GM21390 (cell line): ENCODE data around the gene FAM50A.

Experiments
- ATAC-seq: cut with Tn5 transposase; IDR thresholded peaks from one replicate; pipeline ENCODE4 v1.9.1; 2021; ENCODE audit not compliant: unreplicated experiment

The FAM50A gene

DNA sequence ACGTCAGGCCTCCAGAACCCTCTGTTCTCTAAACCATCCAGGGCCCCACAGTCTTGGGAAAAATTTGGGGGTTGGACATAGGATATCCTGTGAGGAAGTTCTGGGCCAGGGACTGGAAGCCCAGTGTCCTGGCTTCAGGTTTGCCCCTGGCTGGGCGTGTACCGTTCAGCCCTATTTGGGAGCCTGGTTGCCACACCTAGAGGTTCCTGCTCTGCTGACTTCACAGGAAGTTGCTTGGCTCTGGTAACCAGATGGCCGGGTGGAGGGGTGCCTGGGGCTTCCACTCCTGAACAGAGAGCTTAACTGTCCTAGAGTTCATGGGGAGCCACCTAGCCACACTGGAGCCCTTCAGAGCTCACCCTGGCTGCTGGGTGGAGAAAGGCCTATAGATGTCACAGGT lies 31.5 kb upstream of the FAM50A start:
- no peak for ATAC-seq

DNA sequence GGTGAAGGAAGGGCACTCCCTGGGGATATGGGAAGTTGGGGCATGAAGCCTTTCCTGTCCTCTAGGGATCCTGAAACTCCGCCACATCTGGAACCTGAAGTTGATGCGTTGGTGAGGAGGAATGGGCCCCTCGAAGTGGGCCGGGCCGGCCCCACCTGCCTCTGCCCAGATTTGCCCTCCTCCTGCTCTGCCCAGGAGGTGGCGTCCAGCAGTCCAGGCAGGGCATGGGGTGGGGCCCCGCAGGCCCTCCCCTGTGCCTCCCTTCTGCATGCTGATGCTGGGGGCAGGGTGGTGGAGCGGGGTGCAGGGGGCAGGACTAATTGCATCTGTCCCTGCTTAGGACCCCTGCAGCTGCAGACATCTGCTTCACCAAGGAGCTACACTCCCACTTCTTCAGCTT lies 30.8 kb upstream of the FAM50A start:
- ATAC-seq, result no peak

DNA sequence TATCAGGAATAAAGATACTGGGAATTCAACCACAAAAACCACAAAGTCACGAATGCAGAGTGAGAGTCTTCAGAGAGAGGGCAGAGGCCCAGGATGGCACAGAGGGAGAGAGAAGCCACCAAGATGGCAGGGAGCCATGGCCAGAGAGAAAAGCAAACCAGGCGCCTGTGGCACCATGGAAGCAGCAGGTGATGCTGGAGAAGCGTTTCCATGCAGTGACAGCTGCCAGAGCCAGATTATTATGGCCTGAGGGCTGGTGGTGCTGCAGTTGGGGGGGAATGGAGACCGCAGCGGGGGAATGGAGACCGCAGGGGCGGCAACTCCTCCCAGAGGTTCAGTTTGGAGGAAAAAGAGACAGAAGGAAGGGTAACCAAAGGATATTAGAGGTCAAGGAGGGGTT lies 26.8 kb upstream of the FAM50A start:
- no peak for ATAC-seq

DNA sequence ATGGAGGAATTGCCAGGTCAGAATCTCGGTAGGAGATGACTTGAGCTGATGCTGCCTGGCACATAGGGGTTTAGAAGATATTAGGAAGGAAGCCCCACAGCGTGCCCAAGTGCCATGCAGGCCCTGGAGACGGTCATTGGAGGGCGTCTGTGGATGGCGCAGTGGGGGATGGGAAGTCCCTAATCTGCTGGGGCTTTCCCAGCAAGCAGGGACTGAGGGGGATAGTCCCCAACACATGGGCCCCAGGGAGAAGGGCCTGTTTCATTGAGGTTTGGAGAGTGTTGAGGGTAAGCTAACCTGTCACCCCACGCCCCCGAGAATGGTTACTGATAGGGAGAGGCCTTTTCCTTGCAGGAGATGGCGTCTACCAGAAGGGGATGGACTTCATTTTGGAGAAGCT lies 24.8 kb upstream of the FAM50A start:
- no peak for ATAC-seq

DNA sequence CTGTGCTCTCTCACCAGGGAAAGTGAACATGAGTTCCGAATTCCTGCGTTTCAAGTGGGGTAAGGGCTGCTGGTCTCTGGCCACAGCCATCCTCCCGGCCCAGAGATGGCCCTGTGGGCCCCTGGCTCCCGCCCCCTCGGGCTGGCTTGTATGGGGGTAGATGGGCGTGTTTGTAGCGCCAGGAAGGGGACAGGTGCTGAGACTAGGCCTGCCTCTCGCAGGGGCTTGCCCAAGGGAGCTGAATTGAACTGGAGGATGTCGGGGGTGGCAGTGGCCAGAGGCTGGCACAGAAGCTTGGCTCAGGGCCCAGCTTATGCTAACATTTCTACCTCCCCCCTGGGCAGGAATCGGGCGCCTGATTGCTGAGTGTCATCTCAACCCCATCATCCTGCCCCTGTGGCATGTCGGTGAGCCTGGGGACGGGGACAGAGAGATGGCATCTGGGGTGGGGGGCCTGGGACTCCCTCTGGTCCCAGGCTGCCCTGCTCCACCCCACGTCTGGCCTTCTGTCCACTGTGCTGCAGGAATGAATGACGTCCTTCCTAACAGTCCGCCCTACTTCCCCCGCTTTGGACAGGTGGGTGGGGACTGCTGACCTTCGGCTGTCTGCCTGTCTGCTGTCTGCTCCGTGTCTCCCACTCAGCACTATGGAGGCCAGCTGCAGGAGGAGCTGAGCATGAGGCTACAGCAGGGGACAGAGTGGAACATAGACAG lies 24.1 kb upstream of the FAM50A start:
- no peak for ATAC-seq

DNA sequence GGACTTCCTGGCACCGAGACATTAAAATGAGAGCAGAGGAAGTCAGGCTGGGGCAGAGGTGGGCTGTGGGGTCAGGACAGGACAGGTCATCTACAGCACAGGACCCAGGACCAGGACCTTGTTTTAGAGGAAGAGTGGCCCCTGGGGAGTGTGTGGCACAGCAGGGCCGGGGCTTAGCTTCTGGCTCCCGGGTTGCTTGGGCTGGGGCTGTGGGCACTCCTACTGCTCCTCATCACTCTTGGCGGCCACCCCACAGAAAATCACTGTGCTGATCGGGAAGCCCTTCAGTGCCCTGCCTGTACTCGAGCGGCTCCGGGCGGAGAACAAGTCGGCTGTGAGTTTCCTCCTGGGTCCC lies 23.6 kb upstream of the FAM50A start:
- no peak for ATAC-seq

DNA sequence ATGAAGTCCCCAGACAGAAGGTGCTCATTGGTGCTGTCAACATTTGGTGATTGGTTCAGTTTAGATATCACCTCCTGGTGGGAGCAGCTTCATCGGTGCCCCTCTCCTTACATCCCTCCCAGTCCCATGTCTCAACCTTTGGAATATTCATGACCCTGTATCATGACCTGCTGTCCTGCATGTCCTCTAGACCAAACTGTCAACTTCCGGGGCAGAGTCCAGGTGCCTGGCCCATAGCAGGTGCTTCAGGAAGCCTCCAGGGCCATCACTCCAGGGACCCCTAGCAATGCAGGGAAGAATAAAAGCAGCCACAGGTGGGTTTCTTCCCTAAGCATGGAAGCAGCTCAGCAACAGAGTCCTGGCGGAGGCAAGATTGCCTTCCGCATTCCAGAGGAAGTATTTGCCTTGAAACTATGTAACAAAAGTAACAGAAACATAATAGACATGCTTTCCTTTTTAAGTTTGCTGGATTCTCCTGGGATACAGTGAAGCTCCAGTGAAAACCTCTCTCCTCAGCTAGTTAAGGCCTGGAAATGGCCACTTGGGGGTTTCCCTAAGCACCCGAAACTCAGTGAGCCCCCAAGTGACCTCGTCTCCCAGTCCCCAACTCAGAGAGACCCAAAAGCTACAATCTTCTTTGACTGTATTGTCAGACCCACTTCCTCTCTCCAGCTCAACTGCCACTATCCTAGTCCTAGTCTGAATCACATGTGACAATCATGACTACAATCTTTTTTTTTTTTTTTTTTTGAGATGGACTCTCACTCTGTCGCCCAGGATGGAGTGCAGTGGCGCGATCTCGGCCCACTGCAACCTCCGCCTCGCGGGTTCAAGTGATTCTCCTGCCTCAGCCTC lies 16.8 kb upstream of the FAM50A start:
- ATAC-seq, result no peak

DNA sequence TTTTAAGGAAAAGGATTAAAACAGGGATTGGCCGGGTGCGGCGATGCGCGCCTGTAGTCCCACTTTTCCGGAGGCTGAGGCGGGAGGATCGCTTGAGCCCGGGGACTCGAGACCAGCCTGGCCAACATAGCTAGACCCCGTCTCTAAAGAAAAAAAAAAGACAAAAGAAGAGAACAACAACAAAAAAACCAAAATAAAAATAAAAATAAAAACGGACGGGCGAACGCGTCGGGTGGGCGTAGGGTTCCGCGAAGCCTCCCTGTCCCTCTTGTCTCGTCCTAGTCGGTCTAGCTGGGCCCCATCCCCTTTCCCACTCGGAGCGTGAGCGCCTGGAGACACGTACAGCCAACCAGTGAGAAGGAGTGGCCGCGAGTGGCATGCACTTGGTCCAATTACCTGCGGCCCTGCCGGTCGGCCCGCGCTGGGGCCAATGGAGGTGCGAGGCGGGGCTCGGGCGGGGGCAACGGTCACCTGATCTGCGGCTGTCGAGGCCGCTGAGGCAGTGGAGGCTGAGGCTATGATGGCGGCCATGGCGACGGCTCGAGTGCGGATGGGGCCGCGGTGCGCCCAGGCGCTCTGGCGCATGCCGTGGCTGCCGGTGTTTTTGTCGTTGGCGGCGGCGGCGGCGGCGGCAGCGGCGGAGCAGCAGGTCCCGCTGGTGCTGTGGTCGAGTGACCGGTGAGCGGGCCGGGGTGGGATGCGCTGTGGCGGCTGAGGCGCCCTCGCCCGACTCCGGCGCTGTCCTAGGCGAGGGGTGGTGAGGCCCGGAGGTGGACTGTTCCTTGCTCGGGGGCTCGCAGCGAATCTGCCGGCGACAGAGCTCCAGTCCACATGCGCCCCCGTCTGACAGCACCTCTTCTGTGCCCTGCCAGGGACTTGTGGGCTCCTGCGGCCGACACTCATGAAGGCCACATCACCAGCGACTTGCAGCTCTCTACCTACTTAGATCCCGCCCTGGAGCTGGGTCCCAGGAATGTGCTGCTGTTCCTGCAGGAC lies 15.5 kb upstream of the FAM50A start, which contains the start of gene ATP6AP1:
ATP6AP1 (plus strand) TSS at position 502 of the 996 bp plus-strand sequence; CDS start at position 518, 16 bp downstream.
- peak; percentile 95 for ATAC-seq

DNA sequence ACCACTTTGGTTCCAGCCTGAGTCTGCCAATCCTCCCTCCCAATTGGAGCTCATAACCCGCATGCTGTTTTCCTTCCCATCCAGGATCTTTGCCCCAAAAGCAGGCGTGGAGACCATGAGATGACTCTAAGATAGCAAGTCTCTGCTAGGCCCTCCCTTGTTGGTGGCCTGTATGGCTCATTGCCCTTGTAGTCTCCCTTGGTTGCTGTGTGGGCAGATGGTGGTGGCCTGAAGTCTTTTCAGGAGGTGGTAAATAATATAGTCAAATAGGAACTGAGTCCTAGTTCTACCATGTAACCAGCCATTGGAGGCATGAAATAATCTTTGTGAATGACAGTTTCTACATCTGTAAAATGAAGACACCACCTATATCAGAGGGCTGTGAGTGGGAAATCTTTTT lies 14.2 kb upstream of the FAM50A start:
- no peak for ATAC-seq

DNA sequence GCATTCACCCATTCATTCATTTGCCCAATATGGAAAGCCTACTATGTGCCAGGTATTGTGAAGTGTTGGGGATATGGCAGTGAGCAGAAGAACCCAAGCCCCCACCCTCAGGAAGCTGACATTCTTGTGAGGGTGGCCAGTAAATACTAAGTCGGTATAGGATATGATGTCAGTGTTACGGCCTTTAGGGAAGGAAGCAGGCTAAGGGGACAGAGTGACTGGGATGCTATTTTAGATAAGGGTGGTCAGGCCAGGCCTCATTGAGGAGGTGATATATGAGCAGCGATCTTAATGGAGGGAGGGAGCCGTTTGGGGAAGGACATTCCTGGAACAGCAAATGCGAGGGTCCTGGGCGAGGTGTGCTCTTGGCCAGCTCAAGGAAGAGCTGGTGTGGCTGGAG lies 13.5 kb upstream of the FAM50A start:
- ATAC-seq, result no peak

DNA sequence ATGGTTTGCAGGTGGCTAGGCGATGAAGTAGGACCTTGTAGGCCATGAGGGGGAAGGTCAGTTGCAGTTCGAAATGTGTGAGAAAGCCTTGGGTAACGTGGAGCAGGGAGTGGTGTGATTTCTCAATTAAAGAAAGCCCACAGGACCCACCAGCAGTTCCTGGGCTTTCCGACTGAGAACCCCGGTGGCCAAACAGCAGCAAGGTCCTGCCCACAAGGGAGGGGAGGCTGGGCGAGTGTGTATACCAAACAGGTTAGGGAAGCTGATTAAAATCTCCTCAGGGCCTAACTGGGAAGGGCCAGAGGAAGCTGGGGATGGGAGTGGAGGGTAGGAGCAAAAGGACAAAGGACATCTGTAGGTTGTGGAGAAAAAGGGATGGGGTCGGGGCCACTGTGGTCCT lies 13.0 kb upstream of the FAM50A start:
- no peak for ATAC-seq

DNA sequence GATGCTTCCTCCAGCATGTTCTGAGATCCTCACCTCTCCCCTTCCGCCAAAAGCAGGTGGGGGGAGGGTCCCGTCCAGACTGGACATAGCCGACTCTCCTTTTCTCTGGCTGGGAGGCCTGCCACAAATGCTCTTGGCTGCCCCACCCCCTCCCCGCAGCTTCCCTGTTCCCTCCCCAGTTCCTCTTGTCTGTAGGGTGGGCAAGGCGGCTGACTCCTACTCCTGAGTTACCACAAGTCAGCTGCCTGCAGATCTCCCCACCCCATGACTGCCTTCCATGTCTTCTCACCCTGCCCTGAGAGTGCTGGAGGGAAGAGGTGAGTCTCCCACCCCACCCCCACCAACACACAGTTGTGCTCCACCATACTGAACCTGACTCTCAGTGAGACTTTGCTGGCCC lies 12.6 kb upstream of the FAM50A start:
- no peak for ATAC-seq

DNA sequence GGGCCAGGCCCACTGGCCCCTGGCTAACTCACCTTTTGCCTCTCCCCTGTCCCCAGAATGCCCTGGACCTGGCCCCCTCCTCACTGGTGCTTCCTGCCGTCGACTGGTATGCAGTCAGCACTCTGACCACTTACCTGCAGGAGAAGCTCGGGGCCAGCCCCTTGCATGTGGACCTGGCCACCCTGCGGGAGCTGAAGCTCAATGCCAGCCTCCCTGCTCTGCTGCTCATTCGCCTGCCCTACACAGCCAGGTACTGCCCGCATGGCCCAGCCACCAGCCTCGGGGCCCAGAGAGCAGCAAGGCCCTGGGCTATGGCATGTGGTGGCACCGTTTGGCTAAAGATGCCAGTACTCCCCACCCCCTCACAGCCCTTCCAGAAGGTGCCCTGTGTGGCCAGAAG lies 11.7 kb upstream of the FAM50A start:
- no peak for ATAC-seq

DNA sequence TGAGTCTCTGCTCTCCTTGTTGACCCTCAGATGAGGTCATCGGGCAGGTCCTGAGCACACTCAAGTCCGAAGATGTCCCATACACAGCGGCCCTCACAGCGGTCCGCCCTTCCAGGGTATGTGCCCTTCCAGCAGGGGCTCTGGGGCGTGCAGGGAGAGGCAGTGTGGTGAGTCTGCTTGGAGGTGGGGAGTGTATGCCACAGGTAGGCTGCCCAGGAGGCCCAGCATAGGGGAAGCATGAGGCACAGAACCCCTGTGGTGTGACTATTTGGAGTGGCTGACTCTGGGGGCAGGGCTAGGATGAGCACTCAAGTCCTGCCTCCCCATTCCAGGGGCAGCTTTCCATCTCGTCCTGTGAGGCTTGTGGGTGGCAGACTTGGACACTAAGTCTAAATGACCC lies 10.3 kb upstream of the FAM50A start:
- no peak for ATAC-seq

DNA sequence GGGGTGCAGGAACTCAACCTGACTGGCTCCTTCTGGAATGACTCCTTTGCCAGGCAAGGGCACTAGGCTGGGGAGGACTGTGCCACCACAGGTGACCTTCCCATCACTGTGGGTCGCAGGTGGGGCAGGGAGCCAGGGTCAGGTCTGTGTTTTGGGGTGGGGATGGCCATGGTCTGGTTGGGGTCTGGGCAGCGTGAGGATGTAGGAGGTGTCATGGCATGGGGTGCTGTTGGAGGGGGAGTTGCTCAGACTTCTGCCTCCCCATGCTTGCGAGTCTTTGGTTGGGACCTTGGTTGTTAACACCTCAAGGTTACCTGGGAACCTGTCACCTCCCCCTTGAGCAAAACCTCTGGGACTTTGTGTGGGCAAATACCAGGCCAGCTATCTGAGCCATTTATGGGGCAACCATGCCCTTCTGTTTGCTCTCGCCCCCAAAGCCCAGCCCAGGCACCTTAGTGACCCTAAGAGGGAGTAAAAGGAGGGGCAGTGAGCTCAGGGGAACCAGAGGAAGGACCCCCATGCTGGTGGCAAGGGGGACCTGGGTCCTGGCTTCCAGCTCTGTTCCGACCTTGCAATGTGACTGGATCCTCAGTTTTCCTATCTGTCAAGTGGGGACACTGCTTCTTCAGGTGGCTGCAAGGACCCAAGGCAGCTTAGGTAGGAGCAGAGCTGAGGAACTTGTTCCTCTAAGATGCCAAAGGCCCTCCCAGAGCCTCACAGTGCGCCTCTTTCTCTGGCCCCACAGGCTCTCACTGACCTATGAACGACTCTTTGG lies 9.4 kb upstream of the FAM50A start:
- ATAC-seq, result no peak

DNA sequence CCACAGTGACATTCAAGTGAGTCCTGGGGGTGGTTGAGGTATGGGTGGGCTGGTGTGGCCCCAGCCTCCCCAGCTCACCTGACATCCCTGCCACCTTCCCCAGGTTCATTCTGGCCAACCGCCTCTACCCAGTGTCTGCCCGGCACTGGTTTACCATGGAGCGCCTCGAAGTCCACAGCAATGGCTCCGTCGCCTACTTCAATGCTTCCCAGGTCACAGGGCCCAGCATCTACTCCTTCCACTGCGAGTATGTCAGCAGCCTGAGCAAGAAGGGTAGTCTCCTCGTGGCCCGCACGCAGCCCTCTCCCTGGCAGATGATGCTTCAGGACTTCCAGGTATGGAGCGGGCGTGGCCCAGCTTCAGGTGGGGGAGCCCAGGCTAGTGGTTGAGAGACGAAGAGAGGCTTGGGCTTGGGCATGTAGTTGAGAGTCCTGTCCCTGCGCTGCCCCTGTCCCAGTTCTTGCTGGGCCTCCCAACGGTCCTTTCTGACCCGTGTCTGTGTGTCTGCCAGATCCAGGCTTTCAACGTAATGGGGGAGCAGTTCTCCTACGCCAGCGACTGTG lies 8.7 kb upstream of the FAM50A start:
- no peak for ATAC-seq

DNA sequence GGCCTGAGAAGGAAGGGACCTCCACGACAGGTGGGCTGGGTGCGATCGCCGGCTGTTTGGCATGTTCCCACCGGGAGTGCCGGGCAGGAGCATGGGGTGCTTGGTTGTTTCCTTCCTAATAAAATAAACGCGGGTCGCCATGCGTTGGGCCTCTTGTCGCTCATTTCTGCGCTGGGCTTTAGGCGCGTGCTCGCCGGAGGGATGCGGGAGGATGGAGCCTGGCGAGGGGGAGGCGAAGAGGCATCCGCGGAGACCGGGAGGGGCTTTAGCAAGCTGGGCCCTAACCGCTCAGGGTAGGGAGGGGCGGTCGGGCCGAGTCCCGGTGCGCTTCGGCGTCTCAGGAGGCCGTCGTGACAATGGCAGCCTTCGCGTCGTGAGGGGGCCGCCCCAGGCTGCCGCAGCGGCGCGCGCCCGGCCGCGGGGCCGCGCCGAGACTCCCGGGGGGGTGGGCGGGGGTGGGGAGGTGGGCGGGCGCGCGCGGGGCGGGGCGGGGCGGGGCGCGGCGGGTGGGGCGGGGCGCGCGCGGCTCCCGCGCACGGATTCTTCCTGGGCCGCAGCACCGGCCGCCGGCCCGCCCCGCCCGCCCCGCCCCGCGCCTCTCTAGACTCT lies 7.5 kb upstream of the FAM50A start:
- no peak for ATAC-seq

DNA sequence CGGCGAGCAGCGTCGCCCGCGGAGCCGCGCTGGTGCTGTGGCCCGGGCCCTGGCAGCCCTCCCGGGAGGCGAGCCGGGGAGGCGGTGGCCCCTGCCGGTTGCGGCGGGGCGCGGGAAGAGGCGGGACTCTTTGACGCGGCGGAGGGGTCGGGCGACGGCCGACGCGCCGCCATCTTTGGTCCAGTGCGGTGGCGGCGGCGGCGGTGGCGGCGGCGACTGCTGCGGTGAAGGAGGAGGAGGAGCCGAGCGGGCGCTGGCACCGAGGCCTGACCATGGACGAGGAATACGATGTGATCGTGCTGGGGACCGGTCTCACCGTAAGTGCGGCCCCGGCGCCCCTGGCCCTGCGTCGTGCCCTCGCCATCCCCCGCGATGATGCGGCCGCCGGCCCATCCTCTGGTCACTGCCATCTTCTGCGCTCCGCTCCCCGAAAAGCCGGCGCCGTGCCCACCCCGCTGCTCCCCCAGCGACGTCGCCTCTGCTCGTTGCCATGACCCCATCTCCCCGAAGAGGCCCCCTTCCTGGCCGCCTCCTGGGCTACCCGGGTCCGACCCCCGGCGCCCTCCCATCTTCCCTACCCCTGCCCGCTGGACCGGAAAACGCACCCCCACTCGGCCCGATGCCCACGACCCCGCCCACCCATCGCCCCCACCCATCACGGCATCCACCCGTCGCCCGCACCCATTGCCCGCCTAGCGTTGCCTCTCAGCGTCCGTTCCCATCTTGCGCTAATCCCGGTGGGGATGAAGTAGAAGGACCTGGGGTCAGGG lies 6.8 kb upstream of the FAM50A start, which contains the start of gene GDI1:
GDI1 (plus strand) TSS at position 172 of the 770 bp plus-strand sequence; CDS start at position 273, 101 bp downstream.
- ATAC-seq, result no peak
